ENCODE measurements around the gene BTRC. TPM values are rescaled to one million over a fixed set of nuclear protein-coding genes. Genes with fewer than 3 reads are reported as not detected.

Gene BTRC
- total RNA-seq, 4 donors from 2014 or later = 11.9 to 19.0 (median 12.2) TPM

DNA sequence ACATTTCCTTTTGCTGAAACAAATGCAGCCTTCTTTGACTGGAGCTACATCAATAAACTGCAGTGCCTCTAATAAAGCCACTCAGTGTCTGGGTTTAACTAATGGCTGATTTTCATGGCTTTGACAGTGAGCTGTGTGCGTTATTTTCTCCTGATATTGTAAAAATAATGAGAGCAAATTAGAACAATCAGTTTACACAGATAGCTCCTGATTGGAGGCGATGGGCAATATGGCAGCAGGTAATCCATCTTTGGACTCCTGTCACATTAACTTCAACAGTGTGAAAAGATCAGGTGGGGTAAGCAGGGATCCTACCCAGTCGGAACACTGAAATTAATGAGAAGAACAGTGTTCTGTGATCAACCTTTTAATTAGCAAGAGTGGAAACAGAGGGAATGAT, 133.4 kb downstream of the BTRC start:
- Histone ChIP-seq H3K9me3 (no peaks in the 10 kb centered on the region), H3K4me1 (no peaks in the 10 kb centered on the region), H3K27me3 (no peaks in the 10 kb centered on the region), H3K27ac (no peak overlapping the region), H3K4me3 (no peak overlapping the region), H3K36me3 (no peaks in the 10 kb centered on the region)
- TF ChIP-seq POLR2A (IDR thresholded peaks at IDR 0.05) = no peak
- TF ChIP-seq, protein P1, sequence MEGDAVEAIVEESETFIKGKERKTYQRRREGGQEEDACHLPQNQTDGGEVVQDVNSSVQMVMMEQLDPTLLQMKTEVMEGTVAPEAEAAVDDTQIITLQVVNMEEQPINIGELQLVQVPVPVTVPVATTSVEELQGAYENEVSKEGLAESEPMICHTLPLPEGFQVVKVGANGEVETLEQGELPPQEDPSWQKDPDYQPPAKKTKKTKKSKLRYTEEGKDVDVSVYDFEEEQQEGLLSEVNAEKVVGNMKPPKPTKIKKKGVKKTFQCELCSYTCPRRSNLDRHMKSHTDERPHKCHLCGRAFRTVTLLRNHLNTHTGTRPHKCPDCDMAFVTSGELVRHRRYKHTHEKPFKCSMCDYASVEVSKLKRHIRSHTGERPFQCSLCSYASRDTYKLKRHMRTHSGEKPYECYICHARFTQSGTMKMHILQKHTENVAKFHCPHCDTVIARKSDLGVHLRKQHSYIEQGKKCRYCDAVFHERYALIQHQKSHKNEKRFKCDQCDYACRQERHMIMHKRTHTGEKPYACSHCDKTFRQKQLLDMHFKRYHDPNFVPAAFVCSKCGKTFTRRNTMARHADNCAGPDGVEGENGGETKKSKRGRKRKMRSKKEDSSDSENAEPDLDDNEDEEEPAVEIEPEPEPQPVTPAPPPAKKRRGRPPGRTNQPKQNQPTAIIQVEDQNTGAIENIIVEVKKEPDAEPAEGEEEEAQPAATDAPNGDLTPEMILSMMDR (IDR thresholded peaks at IDR 0.05) = no peak
- DNase-seq = no peak

DNA sequence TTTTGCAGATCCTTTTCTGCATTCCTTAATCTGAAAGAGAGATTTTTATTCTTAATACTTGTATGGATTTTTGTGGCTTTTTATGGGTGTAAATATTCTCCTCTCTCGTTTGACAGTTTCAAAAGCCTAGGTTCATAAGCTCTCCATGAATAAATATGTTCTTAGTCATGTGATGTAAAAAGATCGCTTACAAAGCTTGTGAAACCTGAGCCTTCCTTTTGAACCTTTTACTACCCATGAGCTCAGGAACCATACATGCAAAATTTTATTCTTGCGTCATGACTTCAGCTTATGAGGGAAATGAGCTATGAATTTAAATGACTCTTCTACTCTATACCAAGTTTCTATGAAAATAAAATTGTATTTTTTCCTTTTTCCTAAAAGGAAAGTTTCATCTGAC, 135.4 kb downstream of the BTRC start:
- no peak for DNase-seq
- Histone ChIP-seq H3K4me1 (peaks cover 0 to 10% (median 0%) of the 10 kb centered on the region in 4 donors), H3K4me3 (no peak overlapping the region), H3K27ac (no peak overlapping the region), H3K27me3 (no peaks in the 10 kb centered on the region), H3K36me3 (no peaks in the 10 kb centered on the region), H3K9me3 (no peaks in the 10 kb centered on the region)
- TF ChIP-seq POLR2A (IDR thresholded peaks at IDR 0.05) = no peak
- TF ChIP-seq, protein P1 (IDR thresholded peaks at IDR 0.05) = no peak

DNA sequence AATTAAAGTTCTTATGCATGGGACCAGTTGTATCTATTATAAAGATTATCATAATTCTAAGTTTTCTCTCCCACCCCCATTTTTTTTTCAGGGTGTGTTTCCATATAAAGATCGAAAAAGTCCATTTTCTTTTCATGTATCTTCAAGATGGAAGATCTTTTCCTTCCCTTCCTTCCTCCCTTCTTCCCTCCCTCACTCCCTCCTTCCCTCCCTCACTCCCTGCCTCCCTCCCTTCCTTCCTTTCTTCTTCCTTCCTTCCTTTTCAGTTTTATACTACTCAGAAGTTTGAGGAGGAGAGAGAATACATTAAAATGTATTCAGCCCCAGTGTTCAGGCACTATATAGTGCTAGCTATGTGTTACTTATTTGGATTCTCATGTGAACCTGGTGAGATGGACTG, 136.1 kb downstream of the BTRC start:
- Histone ChIP-seq H3K36me3 (no peaks in the 10 kb centered on the region), H3K27me3 (no peaks in the 10 kb centered on the region), H3K4me1 (peaks cover 0 to 10% (median 0%) of the 10 kb centered on the region in 4 donors), H3K9me3 (no peaks in the 10 kb centered on the region), H3K4me3 (no peak overlapping the region), H3K27ac (no peak overlapping the region)
- TF ChIP-seq POLR2A (IDR thresholded peaks at IDR 0.05) = no peak
- TF ChIP-seq, protein P1 (IDR thresholded peaks at IDR 0.05) = no peak
- DNase-seq = no peak

DNA sequence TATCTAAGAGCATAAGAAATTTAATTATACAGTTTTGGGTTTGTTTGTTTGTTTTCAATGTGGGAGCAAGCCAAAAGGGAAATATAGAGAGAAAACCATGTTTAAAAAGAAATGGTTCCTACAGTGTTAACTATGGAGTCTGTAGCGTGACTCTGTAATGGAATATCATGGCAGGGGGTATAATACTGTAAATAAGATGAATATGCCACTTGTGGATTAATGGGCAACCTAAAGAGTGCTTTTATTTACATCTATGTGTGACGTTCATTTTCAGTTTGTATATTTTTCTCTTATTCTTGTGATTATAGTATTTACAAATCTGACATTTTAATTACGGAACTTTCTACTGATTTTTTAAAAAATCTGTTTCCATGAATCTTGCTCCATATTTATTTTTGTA, 138.2 kb downstream of the BTRC start:
- Histone ChIP-seq H3K4me1 (peaks cover 0 to 10% (median 0%) of the 10 kb centered on the region in 4 donors), H3K4me3 (no peak overlapping the region), H3K36me3 (no peaks in the 10 kb centered on the region), H3K9me3 (no peaks in the 10 kb centered on the region), H3K27ac (no peak overlapping the region), H3K27me3 (no peaks in the 10 kb centered on the region)
- TF ChIP-seq POLR2A (IDR thresholded peaks at IDR 0.05) = no peak
- TF ChIP-seq, protein P1 (IDR thresholded peaks at IDR 0.05) = no peak
- DNase-seq = no peak

DNA sequence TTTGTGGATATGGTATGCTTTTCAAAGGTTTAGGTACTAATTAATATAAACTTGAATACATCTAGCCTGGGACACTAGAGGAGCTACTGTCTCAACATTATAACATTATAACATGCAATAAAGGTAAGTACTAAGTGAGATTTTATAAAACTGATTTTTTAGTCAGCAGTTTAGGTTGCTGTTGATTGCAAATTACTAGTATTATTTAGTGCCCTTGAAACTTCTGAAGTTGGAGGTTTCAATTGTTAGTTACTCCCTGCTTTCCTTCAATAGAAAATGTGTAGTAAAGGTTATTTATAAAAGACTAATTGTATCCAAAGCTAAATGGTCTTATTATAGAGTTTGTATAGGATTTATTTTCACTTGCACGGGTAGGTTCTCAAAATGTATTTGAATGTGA, 138.8 kb downstream of the BTRC start:
- TF ChIP-seq, protein P1 (IDR thresholded peaks at IDR 0.05) = no peak
- no peak for TF ChIP-seq POLR2A (IDR thresholded peaks at IDR 0.05)
- Histone ChIP-seq H3K4me1 (peaks cover 0 to 10% (median 0%) of the 10 kb centered on the region in 4 donors), H3K27me3 (no peaks in the 10 kb centered on the region), H3K36me3 (no peaks in the 10 kb centered on the region), H3K9me3 (no peaks in the 10 kb centered on the region), H3K4me3 (no peak overlapping the region), H3K27ac (no peak overlapping the region)
- DNase-seq = no peak

DNA sequence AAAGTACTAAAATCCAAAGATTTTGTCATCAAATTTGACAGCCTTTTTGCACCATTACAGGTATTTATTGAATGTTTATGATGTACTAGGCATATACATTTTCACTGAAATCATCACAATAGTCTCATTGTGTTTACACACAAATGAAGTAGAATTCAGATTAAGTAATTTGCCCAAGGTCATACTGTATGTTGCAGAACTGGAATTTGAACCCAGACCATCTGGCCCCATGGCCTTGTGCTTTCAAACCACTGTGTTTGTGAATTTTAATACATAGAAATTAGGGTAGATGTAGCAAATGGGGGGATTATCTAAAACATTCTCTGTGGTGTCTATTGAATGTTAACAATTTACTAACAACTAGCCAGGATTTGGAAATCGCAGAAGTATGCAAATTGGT, 139.3 kb downstream of the BTRC start:
- no peaks in the 10 kb centered on the region for H3K36me3 ChIP-seq
- no peaks in the 10 kb centered on the region for H3K27me3 ChIP-seq
- TF ChIP-seq, protein P1 (IDR thresholded peaks at IDR 0.05) = no peak
- no peak for TF ChIP-seq POLR2A (IDR thresholded peaks at IDR 0.05)
- no peak overlapping the region for H3K4me3 ChIP-seq
- no peaks in the 10 kb centered on the region for H3K9me3 ChIP-seq
- DNase-seq = no peak
- peaks cover 0 to 10% (median 0%) of the 10 kb centered on the region in 4 donors for H3K4me1 ChIP-seq
- no peak overlapping the region for H3K27ac ChIP-seq

Data from Peyer's patch (tissue), 4 donors.